GM23248 (cell line): ENCODE data around the gene C1RL. TPM values are rescaled to one million over a fixed set of nuclear protein-coding genes. Genes with fewer than 3 reads are reported as not detected.

Experiments
- DNase-seq: peaks from one replicate; pipeline ENCODE4 v3.0.0-alpha.2; 2015
- H2AFZ ChIP-seq: fragments of 200-600 bp; sonication (generic); 2 replicates; pipeline ENCODE4 v1.6.1; 2016; ENCODE audit warnings: antibody characterized with exemption
- H3F3A ChIP-seq: fragments of 200-600 bp; sonication (generic); 2 replicates; pipeline ENCODE4 v1.6.1; 2016; ENCODE audit warnings: mild to moderate bottlenecking, antibody characterized with exemption, mixed run types; ENCODE audit not compliant: insufficient read depth
- H3K27ac ChIP-seq: fragments of 200-600 bp; sonication (generic); 2 replicates; pipeline ENCODE4 v1.5.1; 2016; ENCODE audit warnings: mild to moderate bottlenecking
- H3K27me3 ChIP-seq: fragments of 200-600 bp; sonication (generic); replicated peaks from 2 replicates; pipeline ENCODE4 v1.6.1; 2016; ENCODE audit warnings: mild to moderate bottlenecking; ENCODE audit not compliant: insufficient read depth
- H3K36me3 ChIP-seq: fragments of 200-600 bp; sonication (generic); 2 replicates; pipeline ENCODE4 v1.6.1; 2016; ENCODE audit warnings: low read depth, mild to moderate bottlenecking
- H3K4me1 ChIP-seq: fragments of 200-600 bp; sonication (generic); 2 replicates; pipeline ENCODE4 v1.6.1; 2016; ENCODE audit warnings: mild to moderate bottlenecking; ENCODE audit not compliant: insufficient read depth
- H3K4me2 ChIP-seq: fragments of 200-600 bp; sonication (generic); one replicate; pipeline ENCODE4 v1.6.1; 2016; ENCODE audit warnings: mild to moderate bottlenecking; ENCODE audit not compliant: unreplicated experiment
- H3K4me3 ChIP-seq: fragments of 200-600 bp; sonication (generic); 2 replicates; pipeline ENCODE4 v1.5.1; 2016; ENCODE audit warnings: mild to moderate bottlenecking
- H3K79me2 ChIP-seq: fragments of 200-600 bp; sonication (generic); 2 replicates; pipeline ENCODE4 v1.6.1; 2016; ENCODE audit warnings: mild to moderate bottlenecking; ENCODE audit not compliant: insufficient read depth
- H3K9ac ChIP-seq: fragments of 200-600 bp; sonication (generic); 2 replicates; pipeline ENCODE4 v1.6.1; 2016; ENCODE audit warnings: mild to moderate bottlenecking
- H3K9me2 ChIP-seq: fragments of 200-600 bp; sonication (generic); 2 replicates; pipeline ENCODE4 v1.6.1; 2016; ENCODE audit warnings: mixed run types, mild to moderate bottlenecking, moderate library complexity; ENCODE audit not compliant: insufficient read depth
- H3K9me3 ChIP-seq: fragments of 200-600 bp; sonication (generic); one replicate; pipeline ENCODE4 v1.6.1; 2017; ENCODE audit warnings: low read depth
- H4K20me1 ChIP-seq: fragments of 200-600 bp; sonication (generic); 2 replicates; pipeline ENCODE4 v1.6.0; 2016; ENCODE audit not compliant: insufficient read depth
- EZH2 ChIP-seq: fragments of 200-600 bp; sonication (generic); IDR thresholded peaks from 2 replicates; pipeline ENCODE4 v1.6.1; 2018; ENCODE audit warnings: antibody characterized with exemption, mild to moderate bottlenecking; ENCODE audit not compliant: insufficient read depth, poor library complexity, severe bottlenecking
- EZH2phosphoT487 ChIP-seq: fragments of 200-600 bp; sonication (generic); IDR thresholded peaks from 2 replicates; pipeline ENCODE4 v1.6.1; 2018; ENCODE audit warnings: antibody characterized with exemption, moderate library complexity, mild to moderate bottlenecking, low read depth; ENCODE audit not compliant: insufficient read depth
- WGBS, 2 experiments: methylation state at CpG; one replicate each; pipeline ENCODE4 v1.1.6; 2015 to 2017; ENCODE audit warnings: low lambda C conversion rate in 2 of 2, low coverage in 1 of 2; ENCODE audit errors: missing lambda C conversion rate in 2 of 2; 5-methylcytosine and 5-hydroxymethylcytosine counted together
- in situ Hi-C: fragments of 300-500 bp; cut with MboI; formaldehyde crosslinking; loops from 2 replicates; pipeline ENCODE4 v1.15.0; 2020
- polyA plus RNA-seq: library from polyadenylated mRNA; unstranded; fragments of >200 nt; fragmentation: Nextera tagmentation; extraction: Ambion mirVana; gene quantifications from 2 replicates; pipeline ENCODE4 v1.2.1, GENCODE V29; 2016
- total RNA-seq: library from RNA; depleted of rRNA; stranded (reverse); fragments of >200 nt; shearing (Covaris generic); gene quantifications from 2 replicates; pipeline ENCODE4 v1.2.3, GENCODE V29; 2014

Gene C1RL
- total and polyA plus RNA-seq, 2 experiments from 2014 or later, result 14.3 to 22.2 TPM

GRCh38 chr12:7100239-7100638, 8.8 kb downstream of the C1RL start:
- H3K79me2 ChIP-seq, result peaks cover 10% of the 10 kb centered on the region
- H3K9me2 ChIP-seq, result no peaks in the 10 kb centered on the region
- no peaks in the 10 kb centered on the region for H4K20me1 ChIP-seq
- H2AFZ ChIP-seq, result no peak overlapping the region
- no peaks in the 10 kb centered on the region for H3K9me3 ChIP-seq
- in situ Hi-C loops, result no loop called here
- TF ChIP-seq EZH2, result no peak
- no peak for TF ChIP-seq EZH2phosphoT487
- H3K4me2 ChIP-seq, result no peak overlapping the region
- H3F3A ChIP-seq, result no peaks in the 10 kb centered on the region
- H3K9ac ChIP-seq, result no peak overlapping the region
- no peak for DNase-seq
- 89 to 90% methylated on average over 4 of the region's 4 CpGs for WGBS, 2 experiments
- H3K4me3 ChIP-seq, result no peak overlapping the region
- H3K36me3 ChIP-seq, result peaks cover 17% of the 10 kb centered on the region; the same call in 1 of the 2 replicates
- H3K27ac ChIP-seq, result no peak overlapping the region
- H3K4me1 ChIP-seq, result no peaks in the 10 kb centered on the region
- no peaks in the 10 kb centered on the region for H3K27me3 ChIP-seq

GRCh38 chr12:7099290-7099996, 9.6 kb downstream of the C1RL start:
- WGBS, 2 experiments, result 77 to 81% methylated on average over 9 of the region's 9 CpGs
- no peaks in the 10 kb centered on the region for H4K20me1 ChIP-seq
- peaks cover 7% of the 10 kb centered on the region for H3F3A ChIP-seq
- H3K9ac ChIP-seq, result no peak overlapping the region
- H3K4me3 ChIP-seq, result no peak overlapping the region
- no peak for DNase-seq
- H3K9me3 ChIP-seq, result no peaks in the 10 kb centered on the region
- H3K4me1 ChIP-seq, result peaks cover 3% of the 10 kb centered on the region
- no peak overlapping the region for H2AFZ ChIP-seq
- peaks cover 17% of the 10 kb centered on the region; the same call in 1 of the 2 replicates for H3K36me3 ChIP-seq
- 0 out of 2 replicates have a peak, but pooled peaks cover 2% of the 10 kb centered on the region for H3K79me2 ChIP-seq
- no peak for TF ChIP-seq EZH2
- no peak for TF ChIP-seq EZH2phosphoT487
- no peak overlapping the region for H3K4me2 ChIP-seq
- no peak overlapping the region for H3K27ac ChIP-seq
- H3K9me2 ChIP-seq, result no peaks in the 10 kb centered on the region
- H3K27me3 ChIP-seq, result no peaks in the 10 kb centered on the region
- in situ Hi-C loops, result no loop called here

- H4K20me1 ChIP-seq, result no peaks in the 10 kb centered on the region
- WGBS, 2 experiments, result 80% methylated on average over 16 to 19 of the region's 19 CpGs
- peaks cover 15% of the 10 kb centered on the region; the same call in 1 of the 2 replicates for H3K36me3 ChIP-seq
- H3K79me2 ChIP-seq, result no peaks in the 10 kb centered on the region
- no peak overlapping the region for H3K4me2 ChIP-seq
- peaks cover 15% of the 10 kb centered on the region for H3K4me1 ChIP-seq
- no peak overlapping the region for H3K27ac ChIP-seq
- H2AFZ ChIP-seq, result no peak overlapping the region
- in situ Hi-C loops, result no loop called here
- H3K4me3 ChIP-seq, result no peak overlapping the region
- H3K9me2 ChIP-seq, result no peaks in the 10 kb centered on the region
- no peaks in the 10 kb centered on the region for H3K9me3 ChIP-seq
- peaks cover 25% of the 10 kb centered on the region for H3F3A ChIP-seq
- TF ChIP-seq EZH2phosphoT487 (no peak), EZH2 (no peak)
- H3K27me3 ChIP-seq, result no peaks in the 10 kb centered on the region
- DNase-seq, result no peak
- H3K9ac ChIP-seq, result no peak overlapping the region
Observed at GRCh38 chr12:7096979-7097378, 12.0 kb downstream of the C1RL start.

GRCh38 chr12:7096006-7096932, 12.7 kb downstream of the C1RL start:
- Histone ChIP-seq H4K20me1 (no peaks in the 10 kb centered on the region), H3K4me3 (no peak overlapping the region), H3K9me3 (no peaks in the 10 kb centered on the region), H3F3A (peaks cover 25% of the 10 kb centered on the region), H2AFZ (no peak overlapping the region), H3K9me2 (no peaks in the 10 kb centered on the region), H3K79me2 (no peaks in the 10 kb centered on the region), H3K27me3 (no peaks in the 10 kb centered on the region), H3K4me1 (peaks cover 22% of the 10 kb centered on the region), H3K36me3 (peaks cover 15% of the 10 kb centered on the region; the same call in 1 of the 2 replicates), H3K4me2 (no peak overlapping the region), H3K27ac (no peak overlapping the region), H3K9ac (no peak overlapping the region)
- in situ Hi-C loops, result no loop called here
- 82 to 88% methylated on average over 23 to 26 of the region's 26 CpGs for whole genome bisulfite sequencing, 2 experiments
- DNase-seq, result no peak
- TF ChIP-seq EZH2, result no peak
- TF ChIP-seq EZH2phosphoT487, result no peak
